GM19043 (cell line): ENCODE measurements around the gene PRSS21.

Source experiments
- ATAC-seq: cut with Tn5 transposase; IDR thresholded peaks from one replicate; pipeline ENCODE4 v1.9.1; 2021; ENCODE audit warnings: low read depth; ENCODE audit not compliant: unreplicated experiment

The PRSS21 gene

DNA sequence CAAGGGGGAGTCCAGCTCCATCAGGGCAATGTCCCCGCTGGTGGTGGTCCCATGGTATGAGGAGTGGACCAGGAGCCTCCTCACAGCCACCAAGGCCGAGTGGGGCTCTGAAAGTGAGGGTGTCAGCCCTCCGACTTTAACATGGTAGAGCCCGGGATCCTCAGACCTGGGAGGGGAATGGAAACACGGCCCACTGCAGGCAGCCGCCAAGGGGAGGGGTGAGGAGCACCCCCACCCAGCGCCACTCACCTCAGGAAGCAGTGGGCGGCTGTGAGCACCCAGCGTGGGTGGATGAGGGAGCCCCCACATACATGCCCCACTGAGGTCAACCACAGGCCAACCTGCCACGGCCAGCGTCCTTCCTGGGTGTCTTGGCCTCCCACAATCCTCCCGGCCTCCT lies 23.9 kb downstream of the PRSS21 start:
- no peak for ATAC-seq

DNA sequence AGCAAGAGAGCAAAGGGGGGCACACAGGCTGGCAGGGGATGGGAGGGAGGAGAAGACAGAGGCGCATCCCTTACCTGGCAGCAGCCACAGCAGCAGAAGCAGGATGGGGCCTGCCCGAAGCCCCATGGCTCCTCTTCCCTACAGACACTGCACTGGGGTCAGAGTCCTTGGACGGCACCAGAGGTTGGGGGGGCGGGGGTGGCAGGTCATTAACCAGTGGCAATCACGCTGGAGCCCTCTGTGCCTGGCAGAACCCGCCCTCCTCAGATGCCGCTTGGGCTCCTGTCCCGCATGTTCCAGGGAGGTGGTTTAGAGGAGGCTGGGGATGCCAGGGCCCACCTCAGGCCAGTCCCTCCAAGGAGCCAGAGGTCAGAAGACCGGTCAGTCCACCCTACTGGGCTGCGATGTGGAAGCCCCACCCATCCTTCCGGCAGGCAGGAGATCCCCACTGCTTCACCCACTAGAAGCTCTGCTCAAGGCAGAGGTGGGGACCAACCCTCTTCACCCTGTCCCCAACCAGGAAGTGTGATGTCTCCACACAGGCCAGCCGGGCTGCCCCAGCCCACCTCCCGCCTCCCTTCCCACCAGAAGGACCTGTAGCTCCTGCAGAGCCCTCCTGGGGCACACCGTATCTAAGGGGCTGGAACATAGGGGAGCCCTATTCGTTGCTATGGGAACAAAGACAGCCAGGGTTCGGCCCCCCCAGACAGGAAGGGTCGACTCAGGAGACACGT lies 24.7 kb downstream of the PRSS21 start:
- no peak for ATAC-seq

DNA sequence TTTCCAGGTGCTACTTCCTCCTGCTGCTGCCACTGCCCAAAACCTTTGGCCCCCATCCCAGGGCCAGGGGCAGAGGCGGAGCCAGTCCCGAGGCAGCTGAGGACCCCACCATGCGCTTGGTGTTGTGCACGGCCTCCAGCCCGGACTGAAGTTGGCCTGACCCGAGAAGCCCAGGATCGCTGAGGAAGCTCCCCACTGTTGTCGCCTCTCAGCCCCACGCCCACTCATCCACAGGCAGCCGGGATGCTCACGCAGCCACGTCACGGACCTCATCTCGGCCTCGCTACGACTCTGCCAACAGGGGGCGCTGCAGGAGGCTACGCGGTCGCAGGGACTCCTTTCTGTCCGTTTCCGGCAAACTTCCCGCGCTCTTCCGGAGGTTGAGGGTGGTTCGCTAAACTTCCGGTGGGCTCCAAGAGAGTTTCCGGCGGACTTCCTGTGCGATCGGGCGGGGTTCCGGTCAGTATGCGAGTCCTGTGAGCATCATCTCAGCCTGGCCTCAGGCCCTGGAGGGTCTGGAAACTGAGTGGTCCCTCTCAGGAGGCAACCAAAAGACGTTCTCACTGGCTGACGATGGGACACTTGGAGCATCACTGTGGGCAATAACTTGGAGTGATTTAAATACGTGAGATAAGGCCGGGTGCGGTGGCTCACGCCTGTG lies 25.4 kb downstream of the PRSS21 start:
- ATAC-seq = no peak

DNA sequence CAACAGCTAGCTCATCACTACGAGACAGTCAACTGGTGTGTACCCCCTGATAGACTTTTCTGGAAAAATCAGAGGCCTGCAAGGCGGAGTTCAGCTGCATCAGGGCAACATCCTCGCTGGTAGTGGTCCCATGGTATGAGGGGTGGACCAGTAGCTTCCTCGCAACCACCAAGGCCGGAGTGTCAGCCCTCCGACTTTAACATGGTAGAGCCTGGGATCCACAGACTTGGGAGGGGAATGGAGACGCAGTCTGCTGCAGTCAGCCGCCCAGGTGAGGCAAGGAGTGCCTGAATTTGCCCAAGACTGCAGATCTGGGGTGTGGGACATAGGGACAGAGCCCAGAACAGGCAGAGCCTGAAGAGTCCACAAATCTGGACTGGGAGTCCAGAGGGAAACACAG lies 26.5 kb downstream of the PRSS21 start:
- no peak for ATAC-seq

DNA sequence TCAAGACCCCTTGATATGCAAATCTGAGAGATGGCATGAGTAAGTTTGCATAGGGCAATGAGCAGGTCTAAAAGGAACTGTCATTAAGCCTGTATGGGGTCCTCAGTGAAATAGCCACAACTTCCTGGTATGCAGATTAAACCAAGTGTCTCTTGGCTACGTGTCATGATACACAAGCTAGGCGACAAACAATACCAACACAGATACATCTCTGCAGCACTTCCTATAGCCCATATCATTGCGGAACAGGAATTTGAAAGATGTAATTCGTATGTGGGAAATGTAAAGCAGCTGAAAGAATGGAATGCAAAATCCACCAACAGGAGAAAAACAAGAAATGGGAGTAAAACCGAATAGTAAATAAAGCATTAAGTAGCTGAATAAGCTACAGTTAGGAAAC lies 28.1 kb downstream of the PRSS21 start:
- no peak for ATAC-seq

DNA sequence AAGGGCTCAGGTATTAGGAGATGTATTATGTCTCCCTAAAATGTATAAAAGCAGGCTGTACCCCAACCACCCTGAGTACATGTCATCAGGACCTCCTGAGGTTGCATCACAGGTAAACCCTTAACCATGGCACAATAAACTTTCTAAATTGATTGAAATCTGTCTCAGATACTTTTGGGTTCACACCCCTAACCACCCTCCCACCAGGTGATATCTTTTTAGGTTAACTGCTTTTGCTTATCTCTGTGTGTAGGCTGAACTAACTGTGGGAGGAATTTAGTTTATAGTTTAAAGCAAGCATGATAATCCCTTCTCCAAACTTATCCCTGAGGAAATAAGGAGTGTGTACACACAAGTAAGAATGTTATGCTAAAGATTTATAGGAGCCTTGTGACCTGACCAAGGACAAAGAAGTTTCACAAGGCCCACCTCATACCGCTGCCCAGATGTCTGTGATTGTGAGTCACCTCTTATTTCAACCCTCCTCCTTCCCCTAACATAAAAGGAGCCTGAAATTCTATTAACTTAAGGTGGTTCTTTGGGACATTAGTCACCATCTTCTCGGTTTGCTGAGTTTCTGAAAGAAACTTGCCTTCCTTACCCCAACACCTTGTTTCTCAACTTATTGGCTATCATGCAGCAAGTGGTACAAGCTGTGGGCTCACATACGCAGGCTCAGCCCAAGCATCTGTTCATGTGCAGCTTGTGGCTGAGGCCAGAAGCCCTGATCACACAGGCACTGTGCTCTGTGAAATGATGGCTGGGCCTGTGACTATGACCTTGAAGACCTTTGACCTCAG lies 29.7 kb downstream of the PRSS21 start:
- no peak for ATAC-seq

DNA sequence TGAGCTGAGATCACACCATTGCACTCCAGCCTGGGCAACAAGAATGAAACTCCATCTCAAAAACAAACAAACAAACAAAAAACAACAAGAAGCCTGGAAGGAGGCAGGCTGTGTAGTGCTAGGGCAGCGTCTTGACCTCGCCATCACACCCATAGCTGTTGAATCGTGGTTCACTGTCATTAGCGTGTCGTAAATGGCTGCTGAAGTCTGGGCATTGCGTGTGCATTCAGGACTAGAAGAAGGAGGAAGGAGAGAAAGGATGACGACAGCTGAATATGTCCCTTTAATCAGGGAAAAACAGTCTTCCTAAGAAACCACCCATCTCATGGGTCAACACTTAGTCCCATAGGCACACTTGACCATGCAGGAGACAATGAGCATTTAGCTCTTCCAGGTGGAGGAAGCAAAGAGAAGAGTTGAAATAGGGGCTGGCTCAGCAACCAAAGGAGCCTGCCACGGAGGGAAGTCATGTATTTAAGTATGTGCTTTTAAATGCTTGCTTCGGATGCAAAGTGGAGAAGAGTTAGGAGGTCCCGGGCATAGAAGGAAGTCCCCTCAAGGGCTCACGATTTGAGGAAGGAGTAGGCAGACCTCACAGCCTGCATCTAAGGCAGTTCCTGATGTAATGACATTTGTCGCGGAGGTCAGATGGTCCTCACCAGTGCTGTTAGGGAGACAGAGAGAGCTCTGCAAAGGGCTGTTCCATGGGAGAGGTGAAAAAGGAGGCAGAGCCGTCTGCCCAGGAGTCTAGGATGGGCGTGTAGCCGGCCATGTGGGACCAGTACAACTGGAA lies 32.1 kb downstream of the PRSS21 start:
- ATAC-seq = no peak

DNA sequence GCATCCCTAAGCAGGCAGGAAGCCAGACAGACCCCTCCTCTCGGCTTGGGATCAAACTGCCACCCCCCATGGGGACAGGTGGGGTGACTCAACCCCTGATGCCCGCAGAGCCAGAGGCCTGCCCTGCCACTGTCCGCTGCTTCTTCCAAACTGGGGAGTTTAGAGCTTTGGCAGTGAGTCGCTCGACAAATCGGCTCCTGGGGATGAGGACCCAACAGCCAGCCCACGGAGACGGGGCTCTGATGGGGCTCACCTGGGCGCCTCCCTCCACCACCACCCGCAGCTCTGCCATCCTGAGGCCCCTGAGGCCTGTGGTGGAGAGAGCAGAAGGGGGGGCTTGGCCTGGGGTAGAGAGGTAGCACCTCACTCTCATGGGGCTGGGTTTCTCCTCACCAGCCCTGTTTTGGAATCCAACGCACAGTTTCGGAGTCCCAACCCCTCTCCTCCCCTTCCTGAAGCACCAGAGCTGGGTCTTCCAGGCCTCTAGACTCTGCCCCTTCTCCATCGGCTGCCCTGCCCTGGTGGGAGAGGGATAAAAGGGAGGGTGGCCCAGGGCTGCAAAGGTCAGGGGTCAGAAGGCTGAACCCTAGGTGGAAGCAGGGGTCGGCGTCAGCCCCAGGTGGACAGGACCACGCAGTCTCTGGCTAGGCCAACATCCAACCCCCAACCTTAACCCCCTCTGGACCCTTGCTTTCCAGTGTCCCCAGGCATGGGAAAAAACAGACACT lies 35.1 kb downstream of the PRSS21 start:
- no peak for ATAC-seq

DNA sequence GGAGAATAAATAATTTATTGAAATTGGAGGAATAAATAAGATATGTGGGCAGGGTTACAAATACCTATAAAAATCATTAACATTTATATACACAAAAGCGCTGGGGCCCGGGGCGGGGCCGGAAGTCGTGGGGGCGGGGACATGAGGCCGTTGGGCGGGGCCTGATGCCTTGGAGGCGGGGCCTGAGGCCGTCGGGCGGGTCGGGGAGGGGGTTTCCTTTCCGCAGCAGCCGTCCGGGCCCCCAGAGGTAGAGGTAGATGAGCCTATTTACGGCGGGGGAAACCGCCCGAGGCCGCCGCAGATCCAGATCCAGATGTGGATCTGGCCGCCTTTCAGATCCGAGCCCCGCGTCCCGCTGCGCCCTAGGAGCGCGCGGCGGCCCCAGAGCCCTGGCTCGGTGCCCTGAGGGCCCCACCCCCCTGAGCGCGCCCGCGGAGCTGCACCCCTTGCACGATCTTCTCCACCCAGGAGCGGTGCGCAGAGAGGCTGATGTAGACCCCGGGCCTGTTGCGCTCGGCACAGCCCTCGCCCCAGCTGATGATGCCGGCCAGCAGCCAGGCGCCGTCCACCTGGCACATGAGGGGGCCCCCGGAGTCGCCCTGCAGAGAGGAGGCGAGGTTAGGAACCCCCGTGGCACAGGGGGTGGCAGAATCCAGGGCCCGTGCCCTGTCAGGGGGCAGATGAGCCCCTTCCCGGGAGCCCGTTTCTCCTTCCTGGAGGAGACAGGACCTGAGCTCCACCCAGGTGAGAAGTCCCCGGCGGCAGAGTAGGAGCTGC lies 35.9 kb downstream of the PRSS21 start:
- no peak for ATAC-seq

DNA sequence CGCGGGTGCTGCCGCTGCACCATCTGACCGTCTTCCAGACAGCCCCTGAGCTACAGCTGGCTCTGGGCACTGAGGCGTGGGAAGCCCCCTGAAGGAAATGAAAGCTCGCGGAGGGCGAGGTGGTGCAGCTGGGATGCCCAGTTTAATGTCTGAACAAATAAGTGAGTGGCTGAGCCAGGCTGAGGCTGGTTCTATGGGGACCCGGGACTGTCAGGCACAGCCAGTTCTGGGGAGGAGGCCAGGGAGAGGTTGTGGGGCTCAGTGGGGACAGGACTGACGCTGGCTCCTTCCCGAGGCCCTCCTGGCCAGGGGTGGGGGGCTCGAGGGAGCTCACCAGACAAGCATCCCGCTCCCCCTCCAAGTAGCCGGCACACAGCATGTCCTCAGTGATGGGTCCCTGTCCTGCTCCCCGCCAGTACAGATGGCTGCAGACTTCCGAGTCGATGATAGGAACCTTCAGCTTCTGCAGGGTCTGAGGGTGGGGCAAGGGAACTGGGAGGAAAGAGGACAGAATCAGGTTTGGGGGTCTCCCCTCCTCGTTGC lies 36.6 kb downstream of the PRSS21 start:
- no peak for ATAC-seq

DNA sequence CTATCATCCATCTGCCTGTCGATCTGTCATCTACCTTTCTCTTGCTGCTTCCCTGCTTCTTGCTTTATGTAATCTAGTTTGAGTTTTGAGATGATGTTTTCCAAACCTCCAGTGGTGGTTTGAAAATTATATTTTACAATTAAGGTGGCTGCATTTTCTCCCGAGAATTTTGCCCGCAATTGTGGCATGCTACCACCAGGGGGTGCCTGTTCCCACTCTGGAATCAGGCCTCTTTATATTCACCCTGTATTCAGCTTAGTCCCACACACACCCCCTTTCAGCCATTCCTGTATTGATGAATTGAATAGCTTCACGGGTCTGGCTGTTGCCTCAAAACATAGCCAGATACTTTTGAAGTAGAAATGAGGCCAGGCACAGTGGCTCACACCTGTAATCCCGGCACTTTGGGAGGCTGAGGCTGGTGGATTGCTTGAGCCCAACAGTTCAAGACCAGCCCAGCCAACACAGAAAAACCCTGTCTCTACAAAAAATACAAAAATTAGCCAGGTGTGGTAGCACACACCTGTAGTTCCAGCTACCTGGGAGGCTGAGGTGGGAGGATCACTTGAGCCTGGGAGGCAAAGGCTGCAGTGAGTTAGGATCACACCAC lies 37.8 kb downstream of the PRSS21 start:
- ATAC-seq = no peak

DNA sequence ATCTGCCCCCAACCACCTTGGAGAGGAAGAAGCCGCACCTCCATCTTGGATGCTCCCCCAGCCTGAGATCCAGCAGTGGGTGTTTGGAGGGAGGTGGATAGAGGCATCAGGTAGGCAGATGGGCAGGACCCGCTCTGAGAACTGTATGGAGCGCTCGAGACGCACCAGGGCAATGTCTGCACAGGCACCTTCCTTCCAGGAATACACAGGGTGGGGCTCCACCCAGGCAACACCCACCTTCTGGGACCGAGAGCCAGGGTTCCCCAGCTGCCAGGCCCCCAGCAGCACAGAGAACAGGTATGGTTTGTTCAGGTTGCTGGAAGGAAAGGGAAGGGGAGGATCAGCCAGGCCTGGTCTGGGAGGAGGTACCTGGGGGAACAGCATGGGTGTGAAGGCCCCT lies 38.5 kb downstream of the PRSS21 start:
- ATAC-seq = no peak

DNA sequence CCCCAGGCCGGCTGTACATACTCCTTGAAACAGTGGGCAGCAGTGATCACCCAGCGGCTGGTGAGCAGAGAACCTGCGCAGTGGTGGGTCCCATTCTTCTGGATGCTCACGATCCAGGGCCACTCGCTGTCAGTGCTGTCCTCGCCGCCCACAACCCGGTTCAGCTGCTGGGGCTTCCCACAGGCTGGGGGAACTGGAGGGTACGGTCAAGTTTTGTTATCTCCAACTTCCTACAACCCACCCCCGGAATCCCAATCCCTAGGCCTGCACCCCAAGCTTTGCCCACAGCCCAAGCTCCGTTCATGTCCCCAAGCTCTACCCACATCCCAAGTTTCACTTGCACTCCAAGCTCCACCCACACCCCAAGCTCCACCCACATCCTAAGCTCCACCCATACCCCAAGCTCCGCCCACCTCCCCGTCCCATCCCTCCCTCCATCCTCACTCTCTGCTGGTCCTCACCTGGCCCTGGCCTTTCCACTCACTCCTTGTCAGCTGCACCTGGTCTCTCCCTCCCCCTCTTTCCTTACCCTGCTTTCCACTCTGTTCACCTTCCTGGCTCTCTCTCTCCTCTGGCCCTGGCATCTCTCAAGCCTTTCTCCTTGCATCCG lies 39.1 kb downstream of the PRSS21 start:
- ATAC-seq = no peak

DNA sequence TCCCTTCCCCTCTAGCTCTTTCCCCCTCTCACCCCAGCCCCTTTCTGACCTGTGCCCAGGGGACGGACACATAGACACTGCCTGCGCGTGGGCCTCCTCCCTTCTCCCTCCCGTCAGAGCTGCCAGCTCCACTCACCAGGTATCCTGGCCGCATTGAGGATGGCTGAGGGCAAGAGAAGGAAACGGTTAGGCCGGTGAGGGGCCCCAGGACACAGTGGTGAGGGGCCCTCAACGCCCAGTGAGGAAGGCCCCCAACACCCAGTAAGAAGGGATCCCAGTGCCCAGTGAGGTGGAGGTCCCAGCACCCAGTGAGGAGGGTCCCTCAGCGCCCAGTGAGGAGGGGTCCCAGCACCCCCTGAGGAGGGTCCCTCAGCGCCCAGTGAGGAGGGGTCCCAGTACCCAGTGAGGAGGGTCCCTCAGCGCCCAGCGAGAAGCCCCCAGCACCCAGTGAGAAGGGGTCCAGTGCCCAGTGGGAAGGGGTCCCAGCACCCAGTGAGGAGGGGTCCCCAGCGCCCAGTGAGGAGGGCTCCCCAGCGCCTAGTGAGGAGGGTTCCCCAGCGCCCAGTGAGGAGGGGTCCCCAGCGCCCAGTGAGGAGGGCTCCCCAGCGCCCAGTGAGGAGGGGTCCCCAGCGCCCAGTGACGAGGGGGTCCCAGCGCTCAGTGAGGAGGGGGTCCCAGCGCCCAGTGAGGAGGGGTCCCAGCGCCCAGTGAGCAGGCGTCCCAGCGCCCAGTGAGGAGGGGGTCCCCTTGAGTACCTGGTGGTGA lies 39.8 kb downstream of the PRSS21 start:
- ATAC-seq = no peak

DNA sequence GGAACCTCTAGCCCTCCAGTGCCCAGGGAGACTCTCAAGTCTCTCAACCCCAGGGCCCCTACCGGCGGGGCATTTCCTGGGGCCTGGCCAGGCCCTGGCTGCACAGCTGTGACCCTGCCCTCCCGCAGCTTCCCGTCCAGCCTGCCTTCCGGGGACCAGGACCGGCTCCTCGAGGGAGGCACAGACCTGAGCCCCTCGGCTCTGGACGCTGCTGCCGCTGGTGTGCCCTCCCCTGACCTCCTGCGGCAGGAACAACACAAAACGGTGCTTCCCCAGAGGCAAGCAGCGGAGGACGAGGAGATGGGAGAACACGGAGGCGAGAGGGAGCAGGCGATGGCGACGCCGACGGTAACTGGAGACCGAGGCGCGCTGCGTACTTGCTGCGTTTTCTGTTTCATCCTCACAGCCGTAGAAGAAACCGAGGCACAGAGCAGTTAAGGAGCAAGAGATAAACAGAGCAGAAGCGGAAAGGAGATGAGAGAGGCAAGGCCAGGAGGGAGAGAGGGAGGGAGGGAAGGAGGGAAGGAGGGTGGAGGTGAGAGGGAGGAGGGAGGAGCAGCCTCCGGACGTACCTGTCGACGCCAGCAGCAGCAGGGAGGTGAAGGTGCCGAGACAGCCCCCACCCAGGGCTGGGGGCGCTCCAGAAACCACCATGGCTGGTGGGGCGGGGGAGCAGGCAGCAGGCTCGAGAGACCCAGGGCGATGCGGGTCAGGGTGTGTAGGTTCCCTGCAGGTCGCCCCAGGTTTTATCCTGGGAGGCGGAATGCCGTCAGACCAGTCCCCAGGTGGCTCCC lies 40.6 kb downstream of the PRSS21 start, which contains the start of gene PRSS22:
Gene PRSS22, minus strand, starts transcription at position 720 of the 794 bp plus-strand sequence. Its CDS starts 66 bp downstream, at position 654.
- ATAC-seq = no peak

DNA sequence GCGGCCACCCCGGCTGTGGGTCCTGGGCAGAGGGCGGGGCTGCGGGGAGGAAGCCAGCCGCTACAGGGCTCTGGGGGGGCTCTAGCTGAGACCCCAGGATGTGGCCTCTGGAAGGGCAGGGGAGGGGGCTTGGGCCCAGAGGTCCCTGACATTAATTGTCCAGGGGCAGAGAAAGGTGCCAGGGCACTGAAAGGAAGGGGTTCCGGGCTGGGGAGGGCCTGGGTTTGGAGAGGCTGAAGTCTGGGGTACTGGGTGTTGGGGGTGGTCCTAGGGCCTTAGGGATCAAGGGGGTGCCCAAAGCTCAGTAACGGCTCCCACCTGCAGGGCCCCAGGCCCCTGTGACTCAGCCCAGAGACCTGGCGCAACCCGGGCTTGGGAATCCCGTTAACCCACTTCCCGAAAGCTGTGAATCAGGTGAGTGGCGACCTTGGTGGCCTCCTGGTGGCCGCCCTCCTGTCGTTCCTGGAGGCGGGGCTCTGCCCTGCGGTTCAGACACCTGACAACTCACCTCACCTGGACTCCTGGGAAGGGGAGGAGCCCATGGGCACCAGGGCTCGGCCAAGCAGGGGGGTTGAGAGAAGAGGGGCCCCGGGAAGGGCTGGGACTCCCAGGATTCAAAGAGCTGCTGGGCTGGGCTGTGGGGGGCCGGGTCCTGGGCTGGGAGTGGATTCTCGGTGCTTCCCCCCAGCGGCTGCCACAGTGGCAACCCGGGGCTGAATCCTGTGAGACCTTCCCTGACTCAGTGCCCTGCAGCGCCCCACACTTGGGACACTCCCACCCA lies 41.4 kb downstream of the PRSS21 start:
- no peak for ATAC-seq
